ENCODE measurements around the gene H6PD. TPM values are rescaled to one million over a fixed set of nuclear protein-coding genes. Genes with fewer than 3 reads are reported as not detected.

H6PD gene
- total and polyA plus RNA-seq, 9 of the 15 experiments (the other 6 are each of a cell fraction or from before 2014, with no cell fraction given): 0.04 to 2.5 (median 0.95) TPM

GRCh38 chr1:9190234-9190633 is 44.3 kb upstream of the H6PD start:
- FAIRE-seq: no peak
- Histone ChIP-seq H3K4me3 (no peak overlapping the region), H3K4me1 (replicated peaks in 1 of 2; ENCODE audit: control insufficient read depth in 2 of 2, insufficient read depth in 2 of 2, low read length in 2 of 2) (no peaks in the 10 kb centered on the region), H3K9me1 (ENCODE audit: control insufficient read depth, insufficient read depth, low read length) (no peaks in the 10 kb centered on the region), H3K4me2 (ENCODE audit: insufficient read depth, low read length) (no peak overlapping the region), H4K20me1 (replicated peaks; ENCODE audit: control insufficient read depth, insufficient read depth, low read length) (0 out of 2 replicates have a peak, but pooled peaks cover 4% of the 10 kb centered on the region), H3K27me3 (ENCODE audit: control insufficient read depth in 2 of 2, insufficient read depth in 2 of 2, low read length in 2 of 2) (peaks cover 41 to 65% of the 10 kb centered on the region in 2 experiments), H3K27ac (ENCODE audit: extremely low read depth, low read depth, low read length) (no peak overlapping the region), H3K9ac (ENCODE audit: insufficient read depth in 1 of 2, low read depth in 2 of 2, low read length in 2 of 2) (no peak overlapping the region), H2AFZ (ENCODE audit: low read depth, low read length) (no peak overlapping the region), H3K36me3 (ENCODE audit: control insufficient read depth, insufficient read depth, low read length) (no peaks in the 10 kb centered on the region), H3K79me2 (ENCODE audit: control insufficient read depth, insufficient read depth, low read length) (no peaks in the 10 kb centered on the region), H3K9me3 (replicated peaks; ENCODE audit: control insufficient read depth, insufficient read depth, low read depth, low read length) (no peaks in the 10 kb centered on the region)
- no peak for DNase-seq (ENCODE audit: extremely low read depth in 1 of 4, low spot score in 3 of 4)
- no peak for ATAC-seq
- intact Hi-C loops (cut with micrococcal nuclease) (no loop called here), in situ Hi-C loops (cut with MboI) (loop anchor here (10.0 kb wide), 1 partner anchor 175 kb away; no protein-coding TSS in a partner anchor)
- 3% methylated on average over 5 of the region's 5 CpGs for WGBS (ENCODE audit: insufficient coverage, low coverage, missing lambda C conversion rate)
- POLR2A ChIA-PET: interaction anchor here (0.6 kb wide), 1 partner anchor 232 kb away, joined by 3 read pairs; no protein-coding TSS in a partner anchor
- BruUV-seq (replicated peaks): no TSS peak
- CTCF ChIA-PET (ENCODE audit: low intra/inter-chr PET ratio): no interaction called here
- no peak for TF ChIP-seq ZNF140 (CRISPR knock-in tag; IDR thresholded peaks at IDR 0.05)
- no peak for TF ChIP-seq REST (IDR thresholded peaks at IDR 0.05; ENCODE audit: borderline replicate concordance)
- no peak for TF ChIP-seq REST (CRISPR knock-in tag; IDR thresholded peaks at IDR 0.05; ENCODE audit: low read depth)
- no peak for TF ChIP-seq TFE3 (CRISPR knock-in tag; IDR thresholded peaks at IDR 0.05)
- no peak for TF ChIP-seq SNIP1 (IDR thresholded peaks at IDR 0.05; ENCODE audit: low read depth)
- TF ChIP-seq DDX20 (tag; IDR thresholded peaks at IDR 0.05; ENCODE audit: low read depth): no peak
- TF ChIP-seq NFXL1 (CRISPR knock-in tag; IDR thresholded peaks at IDR 0.05): no peak
- no peak for TF ChIP-seq MTF1 (CRISPR knock-in tag; IDR thresholded peaks at IDR 0.05; ENCODE audit: borderline replicate concordance)
- no peak for TF ChIP-seq ZNF146 (CRISPR knock-in tag; IDR thresholded peaks at IDR 0.05; ENCODE audit: unreplicated experiment)
- TF ChIP-seq RBFOX2 (IDR thresholded peaks at IDR 0.05; ENCODE audit: low read depth, low read length): no peak
- TF ChIP-seq STAG1 (CRISPR knock-in tag; IDR thresholded peaks at IDR 0.05; ENCODE audit: borderline replicate concordance): no peak
- no peak for TF ChIP-seq ETS2 (tag; IDR thresholded peaks at IDR 0.05; ENCODE audit: borderline replicate concordance, poor library complexity, severe bottlenecking)
- TF ChIP-seq ZNF707 (CRISPR knock-in tag; conservative IDR thresholded peaks at IDR 0.05): no peak
